Hepatocyte (in vitro differentiated cells): Measurements from ENCODE around the gene APOLD1. TPM values are rescaled to one million over a fixed set of nuclear protein-coding genes. Genes with fewer than 3 reads are reported as not detected.

ENCODE experiments used
- DNase-seq: peaks from one replicate; pipeline ENCODE4 v3.0.0-alpha.2; 2016; ENCODE audit warnings: low spot score
- H2AFZ ChIP-seq: fragments of 200-600 bp; sonication (generic); 2 replicates; pipeline ENCODE4 v1.6.0; 2016; ENCODE audit warnings: antibody characterized with exemption, mild to moderate bottlenecking
- H3K27ac ChIP-seq: fragments of 200-600 bp; sonication (generic); 2 replicates; pipeline ENCODE4 v1.5.1; 2016; ENCODE audit warnings: mild to moderate bottlenecking
- H3K27me3 ChIP-seq: fragments of 200-600 bp; sonication (generic); 2 replicates; pipeline ENCODE4 v1.6.1; 2016
- H3K36me3 ChIP-seq: fragments of 200-600 bp; sonication (generic); replicated peaks from 2 replicates; pipeline ENCODE4 v1.5.1; 2016; ENCODE audit warnings: low read depth; ENCODE audit not compliant: insufficient read depth
- H3K4me1 ChIP-seq: fragments of 200-600 bp; sonication (generic); 2 replicates; pipeline ENCODE4 v1.5.1; 2016; ENCODE audit warnings: mild to moderate bottlenecking, moderate library complexity; ENCODE audit not compliant: insufficient read depth
- H3K4me2 ChIP-seq: fragments of 200-600 bp; sonication (generic); 2 replicates; pipeline ENCODE4 v1.6.0; 2016
- H3K4me3 ChIP-seq: fragments of 200-600 bp; sonication (generic); 2 replicates; pipeline ENCODE4 v1.5.1; 2016; ENCODE audit warnings: mild to moderate bottlenecking
- H3K79me2 ChIP-seq: fragments of 200-600 bp; sonication (generic); 2 replicates; pipeline ENCODE4 v1.6.0; 2017; ENCODE audit warnings: mild to moderate bottlenecking
- H3K9me2 ChIP-seq: fragments of 200-600 bp; sonication (generic); replicated peaks from 2 replicates; pipeline ENCODE4 v1.6.0; 2017; ENCODE audit warnings: mild to moderate bottlenecking; ENCODE audit not compliant: insufficient read depth
- H3K9me3 ChIP-seq: fragments of 200-600 bp; sonication (generic); 2 replicates; pipeline ENCODE4 v1.5.1; 2016; ENCODE audit warnings: low read depth, mild to moderate bottlenecking
- H4K20me1 ChIP-seq: fragments of 200-600 bp; sonication (generic); 2 replicates; pipeline ENCODE4 v1.6.0; 2016; ENCODE audit warnings: mild to moderate bottlenecking; ENCODE audit not compliant: insufficient read depth, poor library complexity, severe bottlenecking
- CTCF ChIP-seq: fragments of 200-600 bp; sonication (generic); IDR thresholded peaks from 2 replicates; pipeline ENCODE4 v1.5.1; 2016; ENCODE audit warnings: antibody characterized with exemption, mild to moderate bottlenecking; ENCODE audit not compliant: poor library complexity
- EZH2 ChIP-seq: fragments of 200-600 bp; sonication (generic); IDR thresholded peaks from 2 replicates; pipeline ENCODE4 v1.6.1; 2016; ENCODE audit warnings: antibody characterized with exemption, mild to moderate bottlenecking, borderline replicate concordance
- EZH2phosphoT487 ChIP-seq: fragments of 200-600 bp; sonication (generic); IDR thresholded peaks from one replicate; pipeline ENCODE4 v1.6.1; 2018; ENCODE audit warnings: antibody characterized with exemption, mild to moderate bottlenecking, low read depth, moderate library complexity; ENCODE audit not compliant: unreplicated experiment, severe bottlenecking
- WGBS: methylation state at CpG from one replicate; pipeline ENCODE4 v1.1.6; 2016; ENCODE audit warnings: low lambda C conversion rate; ENCODE audit errors: missing lambda C conversion rate; 5-methylcytosine and 5-hydroxymethylcytosine counted together
- polyA plus RNA-seq: library from polyadenylated mRNA; unstranded; fragments of >200 nt; fragmentation: Nextera tagmentation; extraction: Ambion mirVana; gene quantifications from 2 replicates; pipeline ENCODE4 v1.2.1, GENCODE V29; 2016
- total RNA-seq: library from RNA; depleted of rRNA; stranded (reverse); fragments of >200 nt; gene quantifications from 2 replicates; pipeline ENCODE4 v1.2.3, GENCODE V29; 2014

Gene APOLD1
- total and polyA plus RNA-seq, 2 experiments from 2014 or later = 1.5 to 6.0 TPM

GRCh38 chr12:12797794-12798152, 12.3 kb downstream of the APOLD1 start:
- no peak for DNase-seq
- Histone ChIP-seq H3K9me3 (no peaks in the 10 kb centered on the region), H3K36me3 (no peaks in the 10 kb centered on the region), H3K79me2 (no peaks in the 10 kb centered on the region), H3K9me2 (no peaks in the 10 kb centered on the region), H3K4me3 (no peak overlapping the region), H2AFZ (no peak overlapping the region), H4K20me1 (no peaks in the 10 kb centered on the region), H3K4me2 (no peak overlapping the region), H3K27ac (peak overlapping the region; percentile 69), H3K27me3 (no peaks in the 10 kb centered on the region), H3K4me1 (peaks cover 3% of the 10 kb centered on the region)
- 79% methylated on average over 3 of the region's 3 CpGs for WGBS
- no peak for TF ChIP-seq EZH2phosphoT487
- no peak for TF ChIP-seq EZH2
- no peak for TF ChIP-seq CTCF

- H3K79me2 ChIP-seq = no peaks in the 10 kb centered on the region
- no peak overlapping the region for H3K4me3 ChIP-seq
- H3K4me1 ChIP-seq = peaks cover 9% of the 10 kb centered on the region
- H3K27ac ChIP-seq = peak overlapping the region; percentile 82
- TF ChIP-seq CTCF (no peak), EZH2phosphoT487 (no peak)
- 72% methylated on average over 1 of the region's 1 CpG for WGBS
- DNase-seq = peak; percentile 47
- no peaks in the 10 kb centered on the region for H3K36me3 ChIP-seq
- H3K27me3 ChIP-seq = no peaks in the 10 kb centered on the region
- no peaks in the 10 kb centered on the region for H4K20me1 ChIP-seq
- H3K4me2 ChIP-seq = no peak overlapping the region
- no peaks in the 10 kb centered on the region for H3K9me2 ChIP-seq
- no peaks in the 10 kb centered on the region for H3K9me3 ChIP-seq
- no peak overlapping the region for H2AFZ ChIP-seq
Observed at GRCh38 chr12:12798480-12798879, 13.0 kb downstream of the APOLD1 start.

GRCh38 chr12:12799163-12799920, 13.9 kb downstream of the APOLD1 start:
- no peaks in the 10 kb centered on the region for H3K9me3 ChIP-seq
- no peak overlapping the region for H3K4me3 ChIP-seq
- no peak overlapping the region for H3K4me2 ChIP-seq
- H2AFZ ChIP-seq = no peak overlapping the region
- H3K36me3 ChIP-seq = no peaks in the 10 kb centered on the region
- H3K4me1 ChIP-seq = peaks cover 14% of the 10 kb centered on the region
- no peaks in the 10 kb centered on the region for H3K27me3 ChIP-seq
- WGBS = 64% methylated on average over 8 of the region's 8 CpGs
- H3K9me2 ChIP-seq = no peaks in the 10 kb centered on the region
- H4K20me1 ChIP-seq = no peaks in the 10 kb centered on the region
- peak overlapping the region; percentile 82 for H3K27ac ChIP-seq
- no peak for TF ChIP-seq CTCF
- no peak for TF ChIP-seq EZH2
- no peak for TF ChIP-seq EZH2phosphoT487
- H3K79me2 ChIP-seq = no peaks in the 10 kb centered on the region
- no peak for DNase-seq
